ENCODE results near the gene PACRG. TPM values are rescaled to one million over a fixed set of nuclear protein-coding genes. Genes with fewer than 3 reads are reported as not detected.

Gene PACRG
- total RNA-seq, 1 experiment from 2014 or later = 0.26 TPM

DNA sequence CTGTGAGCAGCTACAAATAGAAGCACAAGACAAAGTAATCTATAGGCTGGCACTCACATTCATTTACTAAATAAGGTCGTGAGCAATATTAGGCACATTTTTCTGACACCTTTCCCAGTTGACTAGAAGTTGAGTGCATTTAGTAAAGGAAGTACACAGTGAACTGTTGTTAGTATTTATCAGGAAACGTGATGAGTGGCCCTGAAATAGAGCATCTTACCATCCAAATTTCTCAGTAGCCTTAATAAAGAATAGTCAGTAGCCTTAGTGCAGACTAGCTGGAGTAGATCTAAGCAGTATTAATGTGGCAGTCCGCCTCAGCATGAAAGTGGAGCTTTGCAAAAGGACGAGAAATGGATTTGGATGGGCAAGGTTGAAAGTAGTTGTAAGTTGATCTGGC, 481.2 kb downstream of the PACRG start:
- DNase-seq = no peak

More for the DNA sequence above, 481.2 kb downstream of the PACRG start:
- Histone ChIP-seq H4K20me1 (ENCODE audit: control insufficient read depth, insufficient read depth, insufficient read length) (no peaks in the 10 kb centered on the region), H3K79me1 (ENCODE audit: insufficient read depth, low read depth, low read length, poor library complexity, severe bottlenecking) (no peaks in the 10 kb centered on the region), H3K4ac (ENCODE audit: low read depth, low read length) (no peak overlapping the region), H3K9ac (ENCODE audit: extremely low read depth, insufficient read length, low read length) (no peak overlapping the region), H2AFZ (ENCODE audit: low read length) (no peak overlapping the region), H3K9me3 (ENCODE audit: control insufficient read depth, low read depth, low read length) (no peaks in the 10 kb centered on the region), H3K4me1 (ENCODE audit: insufficient read depth, low read length) (no peaks in the 10 kb centered on the region), H3K79me2 (ENCODE audit: insufficient read depth, low read length) (no peaks in the 10 kb centered on the region), H3K27me3 (ENCODE audit: insufficient read depth, low read length) (no peaks in the 10 kb centered on the region), H2BK15ac (ENCODE audit: low read depth, low read length) (no peak overlapping the region), H3K4me2 (ENCODE audit: insufficient read depth, insufficient read length, low read length) (no peak overlapping the region), H3K23ac (ENCODE audit: insufficient read length, low read depth, low read length) (no peak overlapping the region), H3K14ac (ENCODE audit: insufficient read depth, low read length) (no peak overlapping the region), H2BK12ac (ENCODE audit: insufficient read length, low read depth, low read length) (no peak overlapping the region), H2BK5ac (ENCODE audit: insufficient read length, low read length) (no peak overlapping the region), H3T11ph (ENCODE audit: low read length) (no peak overlapping the region), H3K18ac (ENCODE audit: insufficient read length, low read depth, low read length) (no peak overlapping the region), H2BK20ac (ENCODE audit: low read depth, low read length, poor library complexity, severe bottlenecking) (no peak overlapping the region), H3K23me2 (ENCODE audit: insufficient read length, low read depth, low read length, poor library complexity, severe bottlenecking) (no peaks in the 10 kb centered on the region), H2AK5ac (ENCODE audit: insufficient read length, low read length) (no peak overlapping the region), H4K5ac (ENCODE audit: insufficient read length, low read depth, low read length) (no peak overlapping the region), H4K91ac (ENCODE audit: insufficient read length, low read depth, low read length) (no peak overlapping the region), H2BK120ac (ENCODE audit: low read depth, low read length, poor library complexity, severe bottlenecking) (no peak overlapping the region), H4K8ac (replicated peaks; ENCODE audit: insufficient read length, low read depth, low read length) (no peak overlapping the region), H3K56ac (ENCODE audit: insufficient read length, low read depth, low read length) (no peak overlapping the region), H3K27ac (ENCODE audit: insufficient read length, low read depth, low read length) (no peak overlapping the region)
- WGBS (ENCODE audit: extremely low coverage, insufficient read length, low lambda C conversion rate) = no CpG with 5 or more reads among the region's 4 CpGs
- H3K27me3 Mint-ChIP-seq (ENCODE audit: low read depth) = no peaks in the 10 kb centered on the region; the same call in 1 of the 2 replicates
- H3K4me3 Mint-ChIP-seq = no peak overlapping the region
- TF ChIP-seq, protein P1, sequence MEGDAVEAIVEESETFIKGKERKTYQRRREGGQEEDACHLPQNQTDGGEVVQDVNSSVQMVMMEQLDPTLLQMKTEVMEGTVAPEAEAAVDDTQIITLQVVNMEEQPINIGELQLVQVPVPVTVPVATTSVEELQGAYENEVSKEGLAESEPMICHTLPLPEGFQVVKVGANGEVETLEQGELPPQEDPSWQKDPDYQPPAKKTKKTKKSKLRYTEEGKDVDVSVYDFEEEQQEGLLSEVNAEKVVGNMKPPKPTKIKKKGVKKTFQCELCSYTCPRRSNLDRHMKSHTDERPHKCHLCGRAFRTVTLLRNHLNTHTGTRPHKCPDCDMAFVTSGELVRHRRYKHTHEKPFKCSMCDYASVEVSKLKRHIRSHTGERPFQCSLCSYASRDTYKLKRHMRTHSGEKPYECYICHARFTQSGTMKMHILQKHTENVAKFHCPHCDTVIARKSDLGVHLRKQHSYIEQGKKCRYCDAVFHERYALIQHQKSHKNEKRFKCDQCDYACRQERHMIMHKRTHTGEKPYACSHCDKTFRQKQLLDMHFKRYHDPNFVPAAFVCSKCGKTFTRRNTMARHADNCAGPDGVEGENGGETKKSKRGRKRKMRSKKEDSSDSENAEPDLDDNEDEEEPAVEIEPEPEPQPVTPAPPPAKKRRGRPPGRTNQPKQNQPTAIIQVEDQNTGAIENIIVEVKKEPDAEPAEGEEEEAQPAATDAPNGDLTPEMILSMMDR (conservative IDR thresholded peaks at IDR 0.05) = no peak
- H3K36me3 Mint-ChIP-seq (ENCODE audit: insufficient read depth in 1 of 3, low read depth in 3 of 3) = peaks cover 10 to 38% (median 16%) of the 10 kb centered on the region in 3 experiments
- H3K9me3 Mint-ChIP-seq = peaks cover 29 to 32% of the 10 kb centered on the region in 2 experiments
- H3K4me1 Mint-ChIP-seq = peaks cover 3 to 4% of the 10 kb centered on the region in 2 experiments; a peak in 2 of 4 replicates
- H3K27ac Mint-ChIP-seq = no peak overlapping the region
